SU-DHL-6 (cell line): ENCODE measurements around the gene TAS2R9.

Experiments used
- H2AFZ ChIP-seq: fragments of 200-600 bp; sonication (generic); 2 replicates; pipeline ENCODE4 v1.6.1; 2014; ENCODE audit warnings: low read depth, mild to moderate bottlenecking, moderate library complexity, mixed read lengths, antibody characterized with exemption, low read length; ENCODE audit not compliant: severe bottlenecking
- H3F3A ChIP-seq: fragments of 200-600 bp; shearing (Covaris generic); 2 replicates; pipeline ENCODE4 v1.6.0; 2016; ENCODE audit warnings: antibody characterized with exemption, mild to moderate bottlenecking; ENCODE audit not compliant: insufficient read depth
- H3K27ac ChIP-seq: fragments of 200-600 bp; sonication (generic); 2 replicates; pipeline ENCODE4 v1.5.1; 2016; ENCODE audit warnings: low read depth, mild to moderate bottlenecking, low read length, moderate library complexity, mixed read lengths
- H3K27me3 ChIP-seq: fragments of 200-600 bp; sonication (generic), shearing (Covaris generic); 2 replicates; pipeline ENCODE4 v1.6.0; 2014; ENCODE audit warnings: mild to moderate bottlenecking, low read length
- H3K36me3 ChIP-seq: fragments of 200-600 bp; sonication (generic); 2 replicates; pipeline ENCODE4 v1.6.1; 2014; ENCODE audit warnings: mild to moderate bottlenecking, low read length, mixed read lengths
- H3K4me2 ChIP-seq: fragments of 300-600, 200-600 bp; shearing (Covaris generic), sonication (generic); 2 replicates; pipeline ENCODE4 v1.6.0; 2014; ENCODE audit warnings: low read length, low read depth, mild to moderate bottlenecking; ENCODE audit not compliant: poor library complexity, severe bottlenecking
- H3K4me3 ChIP-seq: fragments of 200-600 bp; sonication (generic); 2 replicates; pipeline ENCODE4 v1.5.1; 2014; ENCODE audit warnings: antibody characterized with exemption, low read length, mild to moderate bottlenecking, mixed read lengths; ENCODE audit not compliant: insufficient read depth, poor library complexity, severe bottlenecking
- H3K79me2 ChIP-seq: fragments of 200-600 bp; sonication (generic); 2 replicates; pipeline ENCODE4 v1.6.1; 2014; ENCODE audit warnings: mild to moderate bottlenecking, low read length, moderate library complexity; ENCODE audit not compliant: insufficient read depth
- H3K9ac ChIP-seq: fragments of 200-600 bp; sonication (generic); 2 replicates; pipeline ENCODE4 v1.7.0; 2014; ENCODE audit warnings: mild to moderate bottlenecking, low read length
- H3K9me2 ChIP-seq: fragments of 200-600 bp; sonication (generic); replicated peaks from 2 replicates; pipeline ENCODE4 v1.6.1; 2014; ENCODE audit warnings: low read length; ENCODE audit not compliant: insufficient read depth
- H3K9me3 ChIP-seq: fragments of 200-600 bp; sonication (generic); 2 replicates; pipeline ENCODE4 v1.6.1; 2014; ENCODE audit warnings: low read length, mixed read lengths; ENCODE audit not compliant: insufficient read depth
- H4K20me1 ChIP-seq: fragments of 200-600 bp; sonication (generic); 2 replicates; pipeline ENCODE4 v1.6.1; 2014; ENCODE audit warnings: low read depth, mild to moderate bottlenecking, antibody characterized with exemption, low read length, moderate library complexity, mixed read lengths
- CTCF ChIP-seq: fragments of 200-600 bp; sonication (generic); IDR thresholded peaks from one replicate; pipeline ENCODE4 v1.5.1; 2017; ENCODE audit warnings: antibody characterized with exemption, mild to moderate bottlenecking, low read length, moderate library complexity; ENCODE audit not compliant: insufficient read depth, poor library complexity, severe bottlenecking
- EZH2phosphoT487 ChIP-seq: fragments of 200-600 bp; sonication (generic), shearing (Covaris generic); conservative IDR thresholded peaks from 2 replicates; pipeline ENCODE4 v1.6.1; 2018; ENCODE audit warnings: mild to moderate bottlenecking, antibody characterized with exemption, low read length, moderate library complexity, mixed read lengths

The TAS2R9 gene

GRCh38 chr12:10759657-10760056, 50.3 kb downstream of the TAS2R9 start:
- Histone ChIP-seq H3K9me3 (no peaks in the 10 kb centered on the region), H3K27me3 (no peaks in the 10 kb centered on the region), H4K20me1 (no peaks in the 10 kb centered on the region), H3K36me3 (no peaks in the 10 kb centered on the region), H2AFZ (no peak overlapping the region), H3K9me2 (no peaks in the 10 kb centered on the region), H3K4me3 (no peak overlapping the region), H3F3A (no peaks in the 10 kb centered on the region), H3K4me2 (no peak overlapping the region), H3K79me2 (no peaks in the 10 kb centered on the region), H3K27ac (no peak overlapping the region), H3K9ac (no peak overlapping the region)
- no peak for TF ChIP-seq EZH2phosphoT487
- TF ChIP-seq CTCF = no peak
